Fibroblast of pulmonary artery (primary cell): ENCODE measurements around the gene ZNF622.

Experiments
- DNase-seq: peaks from one replicate; pipeline ENCODE4 v3.0.0-alpha.2; 2010; ENCODE audit warnings: low read depth
- H3K4me3 ChIP-seq: replicated peaks from 2 replicates; pipeline ENCODE4 v1.5.1; 2011; ENCODE audit warnings: low read depth, mild to moderate bottlenecking, control low read depth, low read length, moderate library complexity
- CTCF ChIP-seq: IDR thresholded peaks from 2 replicates; pipeline ENCODE4 v1.5.1; 2011; ENCODE audit warnings: mild to moderate bottlenecking, control low read depth, low read length, inconsistent platforms; ENCODE audit errors: missing control alignments

ZNF622 gene

DNA sequence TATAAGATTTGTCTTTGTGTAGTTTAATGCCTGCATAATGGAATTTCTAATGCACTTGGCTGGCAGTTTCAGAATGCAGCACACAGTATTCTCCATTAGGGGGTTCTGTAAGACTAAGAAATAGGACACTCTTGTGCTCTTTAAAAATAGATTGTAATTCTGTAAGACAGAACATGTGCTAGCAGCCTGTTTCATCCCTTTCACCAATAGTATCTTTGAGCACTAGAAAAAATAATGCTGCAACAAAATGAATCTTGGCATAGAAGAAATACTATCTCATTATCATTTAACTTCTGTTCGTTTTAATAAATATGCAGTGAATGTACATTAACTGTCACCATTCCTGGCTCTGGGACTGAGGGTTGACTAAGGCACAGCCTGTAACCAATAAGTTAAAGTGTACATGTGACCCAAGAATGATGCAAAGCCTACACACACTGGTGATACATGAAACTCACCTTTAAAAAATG, 23.8 kb upstream of the ZNF622 start:
- DNase-seq, result peak; percentile 69
- H3K4me3 ChIP-seq, result no peak overlapping the region
- peak; percentile 71 for TF ChIP-seq CTCF

- DNase-seq, result no peak
- TF ChIP-seq CTCF, result no peak
These were observed 21.9 kb upstream of the ZNF622 start for GRCh38 chr5:16487456-16487855.

GRCh38 chr5:16486711-16487111, 21.1 kb upstream of the ZNF622 start:
- no peak for TF ChIP-seq CTCF
- H3K4me3 ChIP-seq, result no peak overlapping the region
- DNase-seq, result no peak

More at GRCh38 chr5:16487456-16487855, 21.9 kb upstream of the ZNF622 start:
- no peak overlapping the region for H3K4me3 ChIP-seq

- no peak for TF ChIP-seq CTCF
- H3K4me3 ChIP-seq, result no peak overlapping the region
- no peak for DNase-seq
These were observed 20.1 kb upstream of the ZNF622 start for GRCh38 chr5:16485656-16486055.

DNA sequence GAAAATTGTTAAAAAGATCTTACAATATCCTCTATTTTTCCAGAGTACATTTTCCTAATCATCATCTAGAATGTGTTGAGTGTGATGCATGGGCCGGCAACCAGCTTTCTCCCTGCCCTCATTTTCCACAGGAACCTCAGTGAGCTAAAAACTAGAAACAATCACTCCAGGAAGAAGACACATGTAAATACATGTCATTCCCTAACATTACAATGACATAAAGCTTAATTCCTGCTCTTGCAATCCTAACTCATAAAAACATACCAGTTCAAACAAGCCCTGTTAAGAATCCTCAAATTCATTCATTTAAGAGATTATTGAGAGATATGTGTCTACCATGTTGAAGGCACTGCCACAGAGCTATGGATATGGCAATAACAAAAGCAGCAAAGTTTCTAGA, 18.5 kb upstream of the ZNF622 start:
- TF ChIP-seq CTCF, result no peak
- DNase-seq, result no peak
- H3K4me3 ChIP-seq, result no peak overlapping the region

GRCh38 chr5:16483361-16483760, 17.8 kb upstream of the ZNF622 start:
- DNase-seq, result no peak
- H3K4me3 ChIP-seq, result no peak overlapping the region
- no peak for TF ChIP-seq CTCF

DNA sequence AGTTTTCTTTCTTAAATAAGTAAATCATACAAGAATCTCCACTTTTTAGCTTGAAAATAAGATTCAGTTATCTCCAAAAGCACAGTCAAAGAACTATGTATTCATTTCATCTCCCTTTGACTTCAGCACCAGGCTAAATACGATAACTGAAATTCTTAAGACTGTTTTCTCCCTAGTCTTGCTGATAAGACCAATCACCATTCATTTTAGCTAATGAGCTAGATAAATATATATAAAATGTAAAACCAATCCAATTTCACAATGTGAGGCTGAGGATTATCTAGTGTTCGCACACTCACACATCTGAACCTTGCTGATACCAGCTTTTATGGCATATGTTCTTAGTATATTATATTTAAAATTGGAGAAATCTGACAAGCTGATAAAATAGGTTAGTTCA, 17.3 kb upstream of the ZNF622 start:
- no peak for TF ChIP-seq CTCF
- DNase-seq, result no peak
- H3K4me3 ChIP-seq, result no peak overlapping the region
